Neuronal stem cell (in vitro differentiated cells): ENCODE results near the gene KRT16.
"Not testable (repeated sequence)": the region's sequence is repeated elsewhere in the genome, so short reads cannot be mapped to it uniquely, and the experiment has no call there.

ENCODE experiments used
- DNase-seq: peaks from one replicate; pipeline ENCODE4 v3.0.0-alpha.2; 2013; ENCODE audit warnings: low spot score
- H2AFZ ChIP-seq: one replicate; pipeline ENCODE4 v1.6.1; 2013; ENCODE audit warnings: mild to moderate bottlenecking, low read length, inconsistent platforms
- H2AK5ac ChIP-seq: 2 replicates; pipeline ENCODE4 v1.6.1; 2013; ENCODE audit warnings: low read depth, mild to moderate bottlenecking, inconsistent platforms, low read length, moderate library complexity, mixed read lengths
- H2BK120ac ChIP-seq: 2 replicates; pipeline ENCODE4 v1.6.1; 2013; ENCODE audit warnings: low read depth, mild to moderate bottlenecking, inconsistent platforms, low read length, moderate library complexity, mixed read lengths
- H2BK12ac ChIP-seq: one replicate; pipeline ENCODE4 v1.6.1; 2013; ENCODE audit warnings: low read length, inconsistent platforms
- H2BK15ac ChIP-seq: 2 replicates; pipeline ENCODE4 v1.6.1; 2013; ENCODE audit warnings: mild to moderate bottlenecking, low read length, inconsistent platforms, mixed read lengths
- H2BK5ac ChIP-seq: one replicate; pipeline ENCODE4 v1.6.1; 2013; ENCODE audit warnings: inconsistent platforms, mild to moderate bottlenecking, low read length, moderate library complexity
- H3K14ac ChIP-seq: one replicate; pipeline ENCODE4 v1.6.1; 2013; ENCODE audit warnings: low read length, inconsistent platforms
- H3K18ac ChIP-seq: 2 replicates; pipeline ENCODE4 v1.6.1; 2013; ENCODE audit warnings: low read length, inconsistent platforms
- H3K23ac ChIP-seq: 2 replicates; pipeline ENCODE4 v1.6.1; 2013; ENCODE audit warnings: low read depth, mild to moderate bottlenecking, mixed read lengths, low read length, inconsistent platforms; ENCODE audit not compliant: poor library complexity
- H3K27ac ChIP-seq: replicated peaks from 3 replicates; pipeline ENCODE4 v1.5.1; 2013; ENCODE audit warnings: low read length, inconsistent platforms
- H3K27me3 ChIP-seq, 3 experiments: 2 replicates each; pipeline ENCODE4 v1.6.1; 2013; ENCODE audit warnings: low read length in 3 of 3, mild to moderate bottlenecking in 2 of 3, inconsistent platforms in 1 of 3, low read depth in 1 of 3, mixed read lengths in 1 of 3, moderate library complexity in 1 of 3; ENCODE audit not compliant: control insufficient read depth in 3 of 3, insufficient read depth in 3 of 3
- H3K36me3 ChIP-seq, 2 donors: replicated peaks in 1 of 2; 2 replicates each; pipeline ENCODE4 v1.6.1; 2013; ENCODE audit warnings: low read length in 2 of 2; ENCODE audit not compliant: control insufficient read depth in 2 of 2, insufficient read depth in 2 of 2
- H3K4ac ChIP-seq: 2 replicates; pipeline ENCODE4 v1.6.1; 2013; ENCODE audit warnings: inconsistent platforms, mild to moderate bottlenecking, low read length, moderate library complexity
- H3K4me1 ChIP-seq, 2 donors: 1 replicate in 1 of 2; 2 replicates in 1 of 2; pipeline ENCODE4 v1.6.1; 2013; ENCODE audit warnings: low read length in 2 of 2, low read depth in 1 of 2; ENCODE audit not compliant: control insufficient read depth in 2 of 2, insufficient read depth in 1 of 2
- H3K4me2 ChIP-seq: one replicate; pipeline ENCODE4 v1.6.1; 2013; ENCODE audit warnings: mild to moderate bottlenecking, low read length, inconsistent platforms; ENCODE audit not compliant: insufficient read depth, poor library complexity, severe bottlenecking
- H3K4me3 ChIP-seq, 2 donors: 2 replicates each; pipeline ENCODE4 v1.5.1; 2013; ENCODE audit warnings: low read length in 2 of 2, mild to moderate bottlenecking in 2 of 2, inconsistent platforms in 1 of 2, moderate library complexity in 1 of 2
- H3K79me1 ChIP-seq: one replicate; pipeline ENCODE4 v1.6.1; 2013; ENCODE audit warnings: low read depth, mild to moderate bottlenecking, inconsistent platforms, low read length, moderate library complexity
- H3K9ac ChIP-seq: one replicate; pipeline ENCODE4 v1.6.1; 2013; ENCODE audit warnings: mild to moderate bottlenecking, low read depth, low read length, inconsistent platforms; ENCODE audit not compliant: poor library complexity
- H3K9me3 ChIP-seq, 2 donors: replicated peaks in 1 of 2; 2 replicates each; pipeline versions ENCODE3 to v1.6.1; 2013; ENCODE audit warnings: low read length in 2 of 2, mild to moderate bottlenecking in 2 of 2, inconsistent platforms in 1 of 2, low read depth in 1 of 2, mixed read lengths in 1 of 2, moderate library complexity in 1 of 2; ENCODE audit not compliant: control insufficient read depth in 2 of 2, insufficient read depth in 1 of 2
- H4K8ac ChIP-seq: one replicate; pipeline ENCODE4 v1.6.1; 2013; ENCODE audit warnings: low read depth, mild to moderate bottlenecking, inconsistent platforms, low read length, moderate library complexity
- H4K91ac ChIP-seq: one replicate; pipeline ENCODE4 v1.6.1; 2013; ENCODE audit warnings: low read length, low read depth, mild to moderate bottlenecking, inconsistent platforms; ENCODE audit not compliant: poor library complexity
- WGBS, 2 donors: extraction: QIAGEN DNeasy Blood & Tissue Kit; methylation state at CpG; one replicate each; pipeline ENCODE4 v1.1.7; 2013; ENCODE audit warnings: missing lambda C conversion rate in 2 of 2, mixed read lengths in 1 of 2; ENCODE audit not compliant: insufficient read length in 2 of 2, insufficient replicate concordance in 1 of 2; ENCODE audit errors: extremely low coverage in 2 of 2; 5-methylcytosine and 5-hydroxymethylcytosine counted together

KRT16 gene

DNA sequence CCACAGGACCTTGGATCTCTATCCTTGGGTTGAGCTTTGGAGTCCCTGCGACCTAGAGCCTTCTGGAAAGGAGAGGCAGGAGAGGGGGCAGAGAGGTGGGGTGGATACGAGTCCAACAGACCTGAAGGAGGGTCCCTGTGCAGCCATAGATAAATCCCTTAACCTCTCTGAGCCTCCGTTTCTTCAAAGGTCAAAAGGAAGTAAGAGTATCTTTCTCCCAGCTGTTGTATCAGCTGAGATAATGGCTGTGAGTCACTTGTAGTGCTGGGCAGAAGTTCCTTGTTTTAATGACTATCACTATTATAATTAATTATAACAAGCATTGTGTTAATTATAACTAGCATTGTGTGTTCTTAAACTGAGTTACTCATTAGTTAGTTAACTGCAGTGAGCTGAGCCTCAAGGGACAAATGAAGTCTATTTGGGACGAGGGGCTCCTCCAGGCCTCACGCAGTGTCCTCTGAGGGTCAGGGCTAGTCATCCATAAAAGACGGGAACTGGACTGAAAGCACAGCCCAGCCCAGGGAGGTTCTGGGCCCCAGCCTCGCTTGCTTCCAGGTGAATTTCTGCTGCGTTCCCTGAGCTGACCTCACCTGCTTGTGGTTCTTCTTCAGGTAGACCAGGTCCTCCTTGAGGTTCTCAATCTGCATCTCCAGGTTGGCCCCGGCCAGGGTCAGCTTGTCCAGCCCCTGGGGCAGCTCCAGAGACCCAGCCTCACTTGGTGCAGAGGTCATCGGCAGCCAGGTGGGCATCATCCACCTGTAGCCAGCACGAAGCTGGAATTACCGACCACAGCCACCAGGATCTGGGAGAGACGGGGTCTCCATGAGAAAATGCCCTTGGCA lies 17.5 kb upstream of the KRT16 start:
- H3K23ac ChIP-seq: no peak overlapping the region
- H3K4me3 ChIP-seq: no peak overlapping the region
- peaks cover 0 to 6% (median 3%) of the 10 kb centered on the region in 3 experiments for H3K27me3 ChIP-seq
- peak overlapping the region; percentile 38 for H3K14ac ChIP-seq
- no peak overlapping the region for H3K4me2 ChIP-seq
- H3K27ac ChIP-seq: no peak overlapping the region
- peak overlapping the region; percentile 38 for H3K18ac ChIP-seq
- H4K8ac ChIP-seq: no peak overlapping the region
- H3K4ac ChIP-seq: peak overlapping the region; percentile 37
- WGBS, 2 donors: no CpG with 5 or more reads among the region's 13 CpGs
- no peak overlapping the region for H2BK5ac ChIP-seq
- no peak overlapping the region for H4K91ac ChIP-seq
- H3K36me3 ChIP-seq: peaks cover 0 to 5% of the 10 kb centered on the region in 2 donors
- peaks cover 0 to 9% of the 10 kb centered on the region in 2 donors for H3K9me3 ChIP-seq
- peak overlapping the region; percentile 49 for H2BK15ac ChIP-seq
- no peak overlapping the region for H2AK5ac ChIP-seq
- no peak overlapping the region for H2BK12ac ChIP-seq
- no peak for DNase-seq
- H3K79me1 ChIP-seq: peaks cover 9% of the 10 kb centered on the region
- peaks cover 0 to 11% of the 10 kb centered on the region in 2 donors for H3K4me1 ChIP-seq
- no peak overlapping the region for H2AFZ ChIP-seq
- no peak overlapping the region for H3K9ac ChIP-seq
- no peak overlapping the region for H2BK120ac ChIP-seq

DNA sequence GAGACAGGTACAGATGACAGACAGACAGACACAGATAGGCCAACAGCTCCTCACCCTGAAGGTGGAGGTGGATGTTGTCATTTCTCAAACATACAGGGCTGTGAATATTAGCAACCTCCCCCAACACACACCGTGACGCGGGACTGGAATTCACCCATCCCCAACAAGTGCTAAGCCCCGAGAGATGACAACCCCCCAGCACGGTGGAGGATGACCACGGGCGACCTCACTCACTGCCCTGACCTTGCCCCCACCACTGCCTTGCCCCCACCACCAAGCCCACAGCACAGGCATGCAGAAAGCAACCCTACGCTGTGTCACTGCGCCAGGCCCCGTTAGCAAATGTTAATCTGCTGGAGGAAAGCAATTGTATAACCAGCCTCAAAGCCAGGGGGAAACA lies 16.7 kb upstream of the KRT16 start:
- H3K36me3 ChIP-seq: peaks cover 0 to 5% of the 10 kb centered on the region in 2 donors
- H3K18ac ChIP-seq: peak overlapping the region; percentile 48
- no peak for DNase-seq
- H2BK5ac ChIP-seq: no peak overlapping the region
- no peak overlapping the region for H4K8ac ChIP-seq
- peaks cover 0 to 11% of the 10 kb centered on the region in 2 donors for H3K4me1 ChIP-seq
- H3K9ac ChIP-seq: no peak overlapping the region
- no peak overlapping the region for H3K23ac ChIP-seq
- H3K27ac ChIP-seq: no peak overlapping the region
- no peak overlapping the region for H2BK12ac ChIP-seq
- H3K79me1 ChIP-seq: peaks cover 9% of the 10 kb centered on the region
- no peak overlapping the region for H4K91ac ChIP-seq
- no peak overlapping the region for H2AK5ac ChIP-seq
- H3K9me3 ChIP-seq: peaks cover 0 to 9% of the 10 kb centered on the region in 2 donors
- no peak overlapping the region for H3K4me3 ChIP-seq
- peaks cover 0 to 6% (median 0%) of the 10 kb centered on the region in 3 experiments for H3K27me3 ChIP-seq
- WGBS, 2 donors: no CpG with 5 or more reads among the region's 10 CpGs
- H2BK120ac ChIP-seq: no peak overlapping the region
- H2AFZ ChIP-seq: no peak overlapping the region
- no peak overlapping the region for H3K4me2 ChIP-seq
- H3K4ac ChIP-seq: no peak overlapping the region
- H3K14ac ChIP-seq: peak overlapping the region; percentile 38
- peak overlapping the region; percentile 91 for H2BK15ac ChIP-seq

DNA sequence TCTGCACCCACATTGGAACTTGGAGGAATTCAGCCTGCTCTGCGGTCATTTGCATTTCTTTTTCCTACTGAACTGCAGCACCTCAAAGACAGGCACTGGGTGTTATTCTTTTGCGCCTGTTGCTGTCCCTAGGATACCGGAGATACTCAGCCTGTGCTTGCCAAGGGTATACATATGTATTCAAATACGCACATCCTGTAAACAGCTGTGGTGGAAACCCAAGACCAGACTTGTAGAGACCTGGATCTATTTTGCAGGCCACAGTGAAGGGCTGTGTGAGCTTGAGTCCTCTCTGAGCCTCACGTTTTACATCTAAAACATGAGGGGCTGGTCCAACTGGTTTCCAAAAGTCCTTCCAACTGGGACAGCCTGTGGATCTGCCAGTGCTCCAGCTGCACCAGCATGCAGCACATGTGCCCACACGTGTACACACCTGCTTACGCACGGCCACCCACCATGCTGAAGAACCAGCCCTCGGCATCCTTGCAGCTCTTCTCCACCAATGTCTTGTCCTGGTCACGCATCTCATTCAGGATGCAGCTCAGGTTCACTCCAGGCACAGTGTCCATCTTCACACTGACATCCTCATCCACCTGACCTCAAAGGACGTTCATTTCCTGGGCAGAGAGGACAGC lies 16.2 kb upstream of the KRT16 start:
- not testable (repeated sequence) for H2AK5ac ChIP-seq, H3K14ac ChIP-seq, H3K4me2 ChIP-seq, H4K8ac ChIP-seq, H3K4ac ChIP-seq, H2AFZ ChIP-seq, H4K91ac ChIP-seq, DNase-seq, H3K4me3 ChIP-seq, H3K79me1 ChIP-seq, H3K36me3 ChIP-seq, H2BK12ac ChIP-seq, H3K27me3 ChIP-seq, H2BK120ac ChIP-seq, H3K9me3 ChIP-seq, H3K27ac ChIP-seq, H3K9ac ChIP-seq
- H3K23ac ChIP-seq: peak overlapping the region; percentile 25
- peak overlapping the region; percentile 91 for H2BK15ac ChIP-seq
- H2BK5ac ChIP-seq: peak overlapping the region; percentile 24
- H3K18ac ChIP-seq: peak overlapping the region; percentile 48
- H3K4me1 ChIP-seq: peaks cover 0 to 11% of the 10 kb centered on the region in 2 donors
- WGBS, 2 donors: no CpG with 5 or more reads among the region's 11 CpGs

DNA sequence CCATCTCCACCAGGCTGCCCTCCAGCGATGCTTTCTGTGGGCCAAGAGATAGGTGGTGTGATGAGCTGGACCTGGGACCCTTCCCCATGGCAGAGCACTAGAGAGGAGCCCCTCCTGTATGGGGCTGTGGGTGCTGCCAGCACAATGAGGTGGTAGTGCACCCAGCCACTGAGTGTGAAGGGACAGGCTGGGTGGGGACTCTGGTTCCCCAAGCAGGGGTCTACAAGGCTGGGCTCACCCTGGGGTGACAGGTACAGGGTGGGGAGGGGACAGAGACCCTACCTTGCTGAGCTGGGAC lies 15.5 kb upstream of the KRT16 start:
- H2BK12ac ChIP-seq, H3K79me1 ChIP-seq, H3K27ac ChIP-seq, H3K36me3 ChIP-seq, H4K91ac ChIP-seq, H2BK120ac ChIP-seq, H3K4me3 ChIP-seq, H2AFZ ChIP-seq, H3K9me3 ChIP-seq, H3K4me1 ChIP-seq, DNase-seq, H4K8ac ChIP-seq, H3K4me2 ChIP-seq, H3K27me3 ChIP-seq: not testable (repeated sequence)
- Histone ChIP-seq H2BK5ac (peak overlapping the region; percentile 24), H3K14ac (peak overlapping the region; percentile 38), H3K4ac (peak overlapping the region; percentile 93), H3K18ac (peak overlapping the region; percentile 80), H2AK5ac (peak overlapping the region; percentile 84), H3K9ac (peak overlapping the region; percentile 77), H2BK15ac (peak overlapping the region; percentile 67), H3K23ac (peak overlapping the region; percentile 85)
- WGBS, 2 donors: no CpG with 5 or more reads among the region's 1 CpG
